Erythroblast (primary cell): ENCODE results near the gene SPEG.

Experiments used
- GATA1 ChIP-seq: IDR thresholded peaks from 2 replicates; pipeline ENCODE4 v1.6.1; 2011; ENCODE audit warnings: low read depth, mild to moderate bottlenecking, control low read depth, low read length, moderate library complexity
- POLR2A ChIP-seq: IDR thresholded peaks from 2 replicates; pipeline ENCODE4 v1.6.1; 2011; ENCODE audit warnings: mild to moderate bottlenecking, low read length

- no peak for TF ChIP-seq POLR2A
- no peak for TF ChIP-seq GATA1
These were observed 9.2 kb upstream of the SPEG start for GRCh38 chr2:219425238-219426067.
